ENCODE data around the gene CADM1.

- no peak for TF ChIP-seq CTCF (IDR thresholded peaks at IDR 0.05 in 2 of 3, conservative IDR thresholded peaks at IDR 0.05 in 1 of 3; ENCODE audit: borderline replicate concordance in 1 of 3, insufficient read depth in 1 of 3, low read depth in 2 of 3, low read length in 2 of 3)
- TF ChIP-seq POLR2A (IDR thresholded peaks at IDR 0.05; ENCODE audit: borderline replicate concordance, extremely low read depth, insufficient read depth, insufficient read length) = no peak
- TF ChIP-seq POLR2AphosphoS5 (IDR thresholded peaks at IDR 0.05; ENCODE audit: low read depth, low read length) = no peak
- no peak for TF ChIP-seq YY1 (IDR thresholded peaks at IDR 0.05; ENCODE audit: extremely low read depth, insufficient replicate concordance, low read depth, low read length)
- TF ChIP-seq EZH2phosphoT487 (IDR thresholded peaks at IDR 0.05; ENCODE audit: borderline replicate concordance) = no peak
- TF ChIP-seq ZFX (IDR thresholded peaks at IDR 0.05) = no peak
- TF ChIP-seq JUND (IDR thresholded peaks at IDR 0.05) = no peak
- no peak for TF ChIP-seq EGR1 (IDR thresholded peaks at IDR 0.05; ENCODE audit: low read depth)
- no peak for TF ChIP-seq ATF3 (IDR thresholded peaks at IDR 0.05)
- no peak for TF ChIP-seq MAX (IDR thresholded peaks at IDR 0.05)
- no peak for TF ChIP-seq ZBTB33 (IDR thresholded peaks at IDR 0.05; ENCODE audit: extremely low read depth, insufficient replicate concordance, low read length)
- no peak for TF ChIP-seq EZH2 (IDR thresholded peaks at IDR 0.05)
- no peak for TF ChIP-seq ZNF274 (IDR thresholded peaks at IDR 0.05; ENCODE audit: low read depth, low read length)
- TF ChIP-seq CEBPB (IDR thresholded peaks at IDR 0.05; ENCODE audit: low read depth) = no peak
Measured at GRCh38 chr11:115326526-115326925, 177.7 kb downstream of the CADM1 start.

All from HCT116 (cell line).